MCF 10A (cell line): Measurements from ENCODE around the gene STEAP3. TPM values are rescaled to one million over a fixed set of nuclear protein-coding genes. Genes with fewer than 3 reads are reported as not detected.

Experiments used
- BruUV-seq: library from RNA; stranded (reverse); fragments of 400-500 nt; replicated peaks from 2 replicates; lab custom pipeline; 2021; lab: Mats Ljungman, UMichigan
- CTCF ChIA-PET: fragments of 300-600 bp; sonication (Branson Sonifier 250); formaldehyde crosslinking; extraction: SDS; loops from one replicate; lab custom pipeline; 2021; ENCODE audit warnings: antibody characterized with exemption, inconsistent platforms; lab: Yijun Ruan, JAX
- POLR2A ChIA-PET: fragments of 300-600, 350-650 bp; sonication (Branson Sonifier 250); formaldehyde crosslinking; extraction: SDS; loops from one replicate; lab custom pipeline; 2020; ENCODE audit warnings: antibody characterized with exemption, inconsistent platforms; lab: Yijun Ruan, JAX
- DNase-seq: peaks from one replicate; pipeline ENCODE4 v3.0.0-alpha.2; 2018; ENCODE audit not compliant: unreplicated experiment
- H3K27ac Mint-ChIP-seq: one replicate; pipeline ENCODE4 v1.8.0; 2022; ENCODE audit warnings: mild to moderate bottlenecking, low read depth, mixed read lengths; ENCODE audit not compliant: unreplicated experiment
- H3K27me3 Mint-ChIP-seq: one replicate; pipeline ENCODE4 v1.8.0; 2022; ENCODE audit warnings: mixed read lengths; ENCODE audit not compliant: insufficient read depth, unreplicated experiment
- H3K36me3 Mint-ChIP-seq: one replicate; pipeline ENCODE4 v1.8.0; 2022; ENCODE audit warnings: mild to moderate bottlenecking, moderate library complexity, mixed read lengths; ENCODE audit not compliant: insufficient read depth, unreplicated experiment
- H3K4me1 Mint-ChIP-seq: one replicate; pipeline ENCODE4 v1.8.0; 2022; ENCODE audit warnings: mixed read lengths; ENCODE audit not compliant: insufficient read depth, unreplicated experiment
- H3K4me3 Mint-ChIP-seq: one replicate; pipeline ENCODE4 v1.8.0; 2022; ENCODE audit warnings: mild to moderate bottlenecking, moderate library complexity, mixed read lengths; ENCODE audit not compliant: unreplicated experiment
- H3K9me3 Mint-ChIP-seq: one replicate; pipeline ENCODE4 v1.8.0; 2022; ENCODE audit warnings: mixed read lengths; ENCODE audit not compliant: unreplicated experiment
- intact Hi-C: fragments of 100-400 bp; cut with micrococcal nuclease; formaldehyde crosslinking; loops from 2 replicates; pipeline ENCODE4 v1.14.1; 2022
- total RNA-seq: library from RNA; stranded (reverse); gene quantifications from 2 replicates; pipeline ENCODE4 v1.2.3, GENCODE V29; 2022
- TF ChIP-seq, protein P1 (sequence below): fragments of 200-600 bp; IDR thresholded peaks from one replicate; pipeline ENCODE4 v1.8.0; 2022; ENCODE audit warnings: antibody characterized with exemption, mild to moderate bottlenecking; ENCODE audit not compliant: unreplicated experiment

The STEAP3 gene
- total RNA-seq, 1 experiment from 2014 or later, result 25.0 TPM

GRCh38 chr2:119195001-119195400 is 28.6 kb upstream of the STEAP3 start:
- no peaks in the 10 kb centered on the region for H3K27me3 Mint-ChIP-seq
- DNase-seq, result no peak
- TF ChIP-seq, protein P1, sequence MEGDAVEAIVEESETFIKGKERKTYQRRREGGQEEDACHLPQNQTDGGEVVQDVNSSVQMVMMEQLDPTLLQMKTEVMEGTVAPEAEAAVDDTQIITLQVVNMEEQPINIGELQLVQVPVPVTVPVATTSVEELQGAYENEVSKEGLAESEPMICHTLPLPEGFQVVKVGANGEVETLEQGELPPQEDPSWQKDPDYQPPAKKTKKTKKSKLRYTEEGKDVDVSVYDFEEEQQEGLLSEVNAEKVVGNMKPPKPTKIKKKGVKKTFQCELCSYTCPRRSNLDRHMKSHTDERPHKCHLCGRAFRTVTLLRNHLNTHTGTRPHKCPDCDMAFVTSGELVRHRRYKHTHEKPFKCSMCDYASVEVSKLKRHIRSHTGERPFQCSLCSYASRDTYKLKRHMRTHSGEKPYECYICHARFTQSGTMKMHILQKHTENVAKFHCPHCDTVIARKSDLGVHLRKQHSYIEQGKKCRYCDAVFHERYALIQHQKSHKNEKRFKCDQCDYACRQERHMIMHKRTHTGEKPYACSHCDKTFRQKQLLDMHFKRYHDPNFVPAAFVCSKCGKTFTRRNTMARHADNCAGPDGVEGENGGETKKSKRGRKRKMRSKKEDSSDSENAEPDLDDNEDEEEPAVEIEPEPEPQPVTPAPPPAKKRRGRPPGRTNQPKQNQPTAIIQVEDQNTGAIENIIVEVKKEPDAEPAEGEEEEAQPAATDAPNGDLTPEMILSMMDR, result no peak
- peaks cover 37% of the 10 kb centered on the region for H3K4me1 Mint-ChIP-seq
- intact Hi-C loops, result no loop called here
- POLR2A ChIA-PET, result no interaction called here
- BruUV-seq, result no TSS peak
- H3K27ac Mint-ChIP-seq, result peak overlapping the region; percentile 55
- H3K4me3 Mint-ChIP-seq, result no peak overlapping the region
- CTCF ChIA-PET, result interaction anchor here (1.5 kb wide), 1 partner anchor 20 kb away, joined by 4 read pairs; no protein-coding TSS in a partner anchor
- H3K36me3 Mint-ChIP-seq, result peaks cover 6% of the 10 kb centered on the region
- no peaks in the 10 kb centered on the region for H3K9me3 Mint-ChIP-seq

GRCh38 chr2:119195887-119196286 is 27.7 kb upstream of the STEAP3 start:
- TF ChIP-seq, protein P1, result no peak
- POLR2A ChIA-PET, result no interaction called here

DNA sequence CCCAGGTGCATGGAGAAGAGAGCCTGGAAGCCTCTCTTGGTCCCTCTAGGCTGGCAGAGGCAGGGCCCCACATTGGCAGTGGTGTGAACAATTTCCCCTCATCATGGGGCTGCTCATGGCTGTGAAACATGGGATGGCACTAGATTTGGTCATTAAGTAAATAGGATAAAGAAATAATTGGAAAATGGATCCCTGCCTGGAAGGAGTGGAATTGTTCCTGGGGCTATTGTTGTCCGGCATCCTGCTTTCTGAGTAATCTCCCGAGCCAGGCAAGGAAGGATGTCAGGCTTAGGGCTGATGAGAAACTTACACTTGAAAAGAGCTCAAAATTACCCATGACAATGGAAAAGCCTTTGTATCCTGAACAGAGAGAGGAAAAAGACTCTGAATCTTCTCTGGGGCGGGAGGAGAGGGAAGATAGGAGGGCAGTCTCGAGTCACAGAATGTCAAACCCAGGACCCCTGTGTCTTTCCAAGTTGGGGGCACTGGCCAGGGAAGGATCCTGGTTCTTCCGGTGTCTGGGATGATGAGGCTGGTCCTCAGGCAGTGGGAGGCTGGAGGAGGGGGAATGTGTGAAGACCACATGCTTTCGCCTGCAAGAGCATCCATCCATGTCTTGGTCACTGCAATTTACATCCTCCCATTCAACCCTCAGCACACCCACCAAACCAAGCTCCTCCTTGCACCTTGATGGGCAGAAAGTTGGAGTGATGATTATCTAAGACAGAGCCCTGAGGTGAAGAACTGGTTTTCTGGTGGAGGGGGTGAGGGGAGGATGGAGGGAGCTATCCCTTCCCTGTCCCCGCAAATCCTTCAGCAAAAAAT is 27.1 kb upstream of the STEAP3 start:
- intact Hi-C loops, result no loop called here
- peaks cover 37% of the 10 kb centered on the region for H3K4me1 Mint-ChIP-seq
- TF ChIP-seq, protein P1, result no peak
- no TSS peak for BruUV-seq
- DNase-seq, result peak; percentile 51
- H3K27me3 Mint-ChIP-seq, result no peaks in the 10 kb centered on the region
- ChIA-PET POLR2A (no interaction called here), CTCF (interaction anchor here (0.5 to 1.2 kb wide), 5 partner anchors 9 to 523 kb away, joined by 3 to 4 read pairs (median 3); no protein-coding TSS in a partner anchor)
- H3K36me3 Mint-ChIP-seq, result peaks cover 8% of the 10 kb centered on the region
- no peaks in the 10 kb centered on the region for H3K9me3 Mint-ChIP-seq
- no peak overlapping the region for H3K27ac Mint-ChIP-seq
- H3K4me3 Mint-ChIP-seq, result no peak overlapping the region

More at GRCh38 chr2:119195887-119196286, 27.7 kb upstream of the STEAP3 start:
- no peaks in the 10 kb centered on the region for H3K27me3 Mint-ChIP-seq
- no peaks in the 10 kb centered on the region for H3K9me3 Mint-ChIP-seq
- BruUV-seq, result no TSS peak
- intact Hi-C loops, result no loop called here
- H3K27ac Mint-ChIP-seq, result no peak overlapping the region
- peaks cover 37% of the 10 kb centered on the region for H3K4me1 Mint-ChIP-seq
- CTCF ChIA-PET, result interaction anchor here (0.5 to 1.5 kb wide), 5 partner anchors 9 to 522 kb away, joined by 3 to 4 read pairs (median 4); no protein-coding TSS in a partner anchor
- no peak for DNase-seq
- no peak overlapping the region for H3K4me3 Mint-ChIP-seq
- H3K36me3 Mint-ChIP-seq, result peaks cover 6% of the 10 kb centered on the region

- Mint-ChIP-seq H3K27me3 (no peaks in the 10 kb centered on the region), H3K27ac (no peak overlapping the region), H3K36me3 (peaks cover 11% of the 10 kb centered on the region), H3K9me3 (no peaks in the 10 kb centered on the region), H3K4me3 (no peak overlapping the region), H3K4me1 (peaks cover 37% of the 10 kb centered on the region)
- intact Hi-C loops, result no loop called here
- TF ChIP-seq, protein P1, result no peak
- no peak for DNase-seq
- no TSS peak for BruUV-seq
- ChIA-PET POLR2A (no interaction called here), CTCF (interaction anchor here (1.2 kb wide), 1 partner anchor 22 kb away, joined by 3 read pairs; no protein-coding TSS in a partner anchor)
Observed at GRCh38 chr2:119197126-119197405, 26.6 kb upstream of the STEAP3 start.
